PFSK-1 (cell line): ENCODE measurements around the gene FTH1.

Experiments used
- POLR2AphosphoS5 ChIP-seq: IDR thresholded peaks from 2 replicates; pipeline ENCODE4 v1.6.1; 2012; ENCODE audit warnings: low read depth, mild to moderate bottlenecking, control low read depth, low read length, moderate library complexity
- TF ChIP-seq, protein P1 (sequence below), 2 experiments: IDR thresholded peaks; 2 replicates each; pipeline versions ENCODE4 v1.6.1 to v1.8.0; 2011 to 2012; ENCODE audit warnings: low read depth in 2 of 2, low read length in 2 of 2, control low read depth in 1 of 2, inconsistent platforms in 1 of 2, mild to moderate bottlenecking in 1 of 2, moderate library complexity in 1 of 2; ENCODE audit not compliant: insufficient read depth in 1 of 2

DNA sequence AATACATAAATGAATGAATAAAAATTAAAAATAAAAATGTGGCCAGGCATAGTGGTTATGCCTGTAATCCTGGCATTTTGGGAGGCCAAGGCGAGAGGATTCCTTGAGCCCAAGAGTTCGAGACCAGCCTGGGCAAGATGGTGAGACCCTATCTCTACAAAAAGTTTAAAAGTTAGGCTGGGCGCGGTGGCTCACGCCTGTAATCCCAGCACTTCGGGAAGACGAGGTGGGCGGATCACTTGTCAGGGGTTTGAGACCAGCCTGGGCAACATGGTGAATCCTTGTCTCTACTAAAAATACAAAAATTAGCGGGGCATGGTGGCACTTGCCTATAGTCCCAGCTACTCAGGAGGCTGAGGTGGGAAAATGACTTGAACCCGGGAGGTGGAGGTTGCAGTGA is 27.0 kb downstream of the FTH1 start:
- TF ChIP-seq, protein P1, sequence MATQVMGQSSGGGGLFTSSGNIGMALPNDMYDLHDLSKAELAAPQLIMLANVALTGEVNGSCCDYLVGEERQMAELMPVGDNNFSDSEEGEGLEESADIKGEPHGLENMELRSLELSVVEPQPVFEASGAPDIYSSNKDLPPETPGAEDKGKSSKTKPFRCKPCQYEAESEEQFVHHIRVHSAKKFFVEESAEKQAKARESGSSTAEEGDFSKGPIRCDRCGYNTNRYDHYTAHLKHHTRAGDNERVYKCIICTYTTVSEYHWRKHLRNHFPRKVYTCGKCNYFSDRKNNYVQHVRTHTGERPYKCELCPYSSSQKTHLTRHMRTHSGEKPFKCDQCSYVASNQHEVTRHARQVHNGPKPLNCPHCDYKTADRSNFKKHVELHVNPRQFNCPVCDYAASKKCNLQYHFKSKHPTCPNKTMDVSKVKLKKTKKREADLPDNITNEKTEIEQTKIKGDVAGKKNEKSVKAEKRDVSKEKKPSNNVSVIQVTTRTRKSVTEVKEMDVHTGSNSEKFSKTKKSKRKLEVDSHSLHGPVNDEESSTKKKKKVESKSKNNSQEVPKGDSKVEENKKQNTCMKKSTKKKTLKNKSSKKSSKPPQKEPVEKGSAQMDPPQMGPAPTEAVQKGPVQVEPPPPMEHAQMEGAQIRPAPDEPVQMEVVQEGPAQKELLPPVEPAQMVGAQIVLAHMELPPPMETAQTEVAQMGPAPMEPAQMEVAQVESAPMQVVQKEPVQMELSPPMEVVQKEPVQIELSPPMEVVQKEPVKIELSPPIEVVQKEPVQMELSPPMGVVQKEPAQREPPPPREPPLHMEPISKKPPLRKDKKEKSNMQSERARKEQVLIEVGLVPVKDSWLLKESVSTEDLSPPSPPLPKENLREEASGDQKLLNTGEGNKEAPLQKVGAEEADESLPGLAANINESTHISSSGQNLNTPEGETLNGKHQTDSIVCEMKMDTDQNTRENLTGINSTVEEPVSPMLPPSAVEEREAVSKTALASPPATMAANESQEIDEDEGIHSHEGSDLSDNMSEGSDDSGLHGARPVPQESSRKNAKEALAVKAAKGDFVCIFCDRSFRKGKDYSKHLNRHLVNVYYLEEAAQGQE (IDR thresholded peaks at IDR 0.05; ENCODE audit: insufficient read depth in 1 of 2, low read depth in 2 of 2, low read length in 2 of 2) = no peak
- TF ChIP-seq POLR2AphosphoS5 = no peak
